NCI-H510A (cell line): ENCODE measurements around the gene RPS27L.

Source experiments
- DNase-seq: peaks from one replicate; lab custom pipeline; 2025; lab: John Stamatoyannopoulos, UW

The RPS27L gene

GRCh38 chr15:63157118-63157843, at the start of gene RPS27L:
Gene RPS27L (minus strand): TSS chr15:63157477. CDS start chr15:63157405, 72 bp downstream.
- DNase-seq, result peak; percentile 83

DNA sequence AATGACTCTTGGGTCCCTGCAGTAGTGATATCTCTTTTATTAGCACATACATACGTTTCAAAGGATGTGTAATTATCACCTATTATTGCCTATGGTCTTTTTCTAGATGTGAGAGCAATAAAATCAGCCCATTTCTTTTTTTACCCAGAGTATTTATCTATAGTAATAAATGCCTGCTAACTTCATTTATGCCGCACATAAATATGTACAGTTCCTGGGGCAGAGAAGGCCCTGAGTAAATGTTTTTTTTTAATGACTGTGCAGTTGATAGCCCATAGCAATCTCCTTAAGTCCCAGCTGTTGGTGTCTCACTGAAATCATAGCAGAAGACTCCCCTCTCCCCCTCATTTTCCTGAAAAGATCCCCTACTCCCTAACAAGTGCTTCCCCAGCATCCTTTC, 48.8 kb upstream of the RPS27L start:
- DNase-seq, result no peak

DNA sequence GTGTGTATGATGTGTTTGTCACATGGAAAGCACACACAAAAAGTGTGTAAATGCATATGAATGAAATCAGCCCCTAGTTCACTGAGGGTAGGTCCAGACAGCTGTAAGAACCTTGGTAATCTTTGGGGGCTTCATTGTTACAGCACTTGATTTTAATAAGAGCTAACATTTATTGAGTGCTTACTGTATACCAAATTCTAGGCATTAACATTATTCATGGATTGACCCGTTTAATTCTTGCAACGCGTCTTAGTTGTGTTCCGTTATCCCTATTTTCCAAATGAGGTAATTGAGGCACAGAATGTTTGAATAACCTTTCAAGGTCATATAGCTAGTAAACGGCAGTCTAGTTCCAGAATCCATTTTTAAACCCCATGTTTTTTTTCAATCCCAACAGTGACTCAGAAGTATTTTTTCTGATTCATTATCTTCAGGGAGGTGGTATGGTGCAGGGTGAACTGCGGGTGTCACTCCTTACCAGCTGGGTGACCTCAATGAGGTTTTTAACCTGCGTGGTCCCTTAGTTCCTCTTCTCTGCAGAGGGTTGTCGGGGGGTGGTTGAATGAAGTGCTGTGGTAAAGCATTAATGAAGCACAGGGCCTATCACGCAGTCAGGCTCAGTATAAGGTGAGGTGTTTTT, 46.3 kb upstream of the RPS27L start:
- no peak for DNase-seq

- no peak for DNase-seq
Observed at GRCh38 chr15:63202861-63203260, 45.6 kb upstream of the RPS27L start.

DNA sequence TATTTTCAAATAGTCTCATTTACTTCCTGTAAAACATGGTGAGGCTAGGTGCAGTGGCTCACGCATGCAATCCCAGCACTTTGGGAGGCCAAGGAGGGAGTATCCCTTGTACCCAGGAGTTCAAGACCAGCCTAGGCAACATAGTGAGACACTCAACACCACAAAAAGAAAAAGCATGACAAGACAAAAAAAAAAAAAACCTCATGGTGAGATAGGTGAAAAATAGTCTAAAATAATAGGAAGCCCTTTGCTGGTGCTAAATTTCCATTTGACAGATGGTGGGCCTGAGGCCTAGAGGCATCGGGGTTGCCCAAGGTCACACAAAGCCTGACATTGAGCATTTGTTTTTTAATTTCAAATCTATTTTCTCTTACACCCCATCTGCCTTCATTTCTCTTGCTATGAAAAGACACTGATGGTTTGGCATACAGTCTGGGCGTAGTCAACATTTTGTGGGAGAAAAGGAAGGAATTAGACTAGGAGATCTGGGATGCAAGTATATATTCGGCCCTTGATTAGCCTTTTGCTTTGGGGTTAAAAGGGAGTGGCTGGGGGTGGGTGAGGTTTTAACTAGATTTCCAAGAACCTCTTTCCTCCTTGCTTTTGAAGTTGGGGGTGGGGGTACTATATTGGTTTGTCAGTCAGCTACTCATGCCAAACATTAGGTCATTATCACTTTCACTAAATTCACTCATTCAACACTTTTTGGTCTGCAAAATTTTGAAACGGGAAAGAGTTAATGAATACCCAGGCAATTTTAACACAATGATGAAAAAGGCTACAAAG, 43.4 kb upstream of the RPS27L start:
- DNase-seq, result no peak

DNA sequence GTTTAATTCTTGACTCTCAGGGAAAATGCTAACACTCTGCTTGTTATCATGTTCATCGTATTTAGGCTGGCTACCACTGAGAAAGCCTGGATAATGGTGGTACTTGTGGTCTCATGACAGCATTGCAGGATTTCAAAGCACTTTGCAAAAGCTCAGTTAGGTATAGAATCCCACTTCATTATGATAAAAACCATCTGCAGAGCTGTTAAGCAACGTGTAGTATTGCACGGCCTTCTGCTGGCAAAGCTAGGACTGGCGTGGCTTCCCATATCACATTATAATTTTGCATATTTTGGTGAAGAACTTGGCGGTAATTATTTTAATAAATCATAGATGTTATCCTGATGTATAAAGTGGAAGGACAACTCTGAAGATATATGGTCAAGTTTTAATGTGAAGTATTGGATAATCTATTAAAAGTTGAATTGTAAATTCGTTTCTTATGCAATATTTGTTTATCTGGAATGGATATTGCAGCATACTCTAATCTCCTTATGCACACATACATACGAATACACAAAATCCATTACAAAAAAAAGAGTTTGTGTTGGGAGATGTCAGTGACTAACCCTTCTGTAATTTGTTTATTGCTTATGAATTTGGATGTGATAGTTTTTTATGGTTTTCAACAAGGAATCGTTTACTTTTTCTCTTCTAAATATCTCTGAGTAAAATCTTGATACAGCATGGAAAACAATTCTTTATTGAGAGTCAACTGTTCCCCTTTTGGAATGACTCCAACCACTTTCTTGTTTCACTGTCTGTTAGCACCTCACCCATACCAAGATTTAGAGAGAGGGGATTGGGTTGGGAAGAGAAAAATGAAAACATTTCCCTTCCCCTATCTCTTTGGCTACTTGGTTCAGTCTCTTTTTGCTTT, 41.3 kb upstream of the RPS27L start:
- DNase-seq, result no peak

DNA sequence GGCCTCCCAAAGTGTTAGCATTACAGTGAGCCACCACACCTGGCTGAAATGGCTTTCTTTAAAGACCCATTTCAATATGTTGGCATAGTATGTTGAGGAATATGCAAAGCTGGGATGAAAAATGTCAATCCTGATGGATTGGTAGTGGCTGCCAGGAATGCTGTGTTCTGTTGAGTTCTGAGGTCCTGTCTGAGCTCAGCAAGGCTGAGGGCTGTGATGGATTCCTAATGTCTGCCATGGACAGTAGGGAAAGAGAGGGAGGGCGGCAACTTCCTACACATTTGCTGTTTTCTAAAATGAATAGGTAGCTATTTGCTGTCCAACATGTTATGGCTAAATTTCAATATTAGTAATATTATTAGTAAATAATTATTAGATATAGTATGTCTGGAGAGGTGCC, 40.3 kb upstream of the RPS27L start:
- no peak for DNase-seq

- DNase-seq, result no peak
Observed at GRCh38 chr15:63196842-63197241, 39.6 kb upstream of the RPS27L start.

DNA sequence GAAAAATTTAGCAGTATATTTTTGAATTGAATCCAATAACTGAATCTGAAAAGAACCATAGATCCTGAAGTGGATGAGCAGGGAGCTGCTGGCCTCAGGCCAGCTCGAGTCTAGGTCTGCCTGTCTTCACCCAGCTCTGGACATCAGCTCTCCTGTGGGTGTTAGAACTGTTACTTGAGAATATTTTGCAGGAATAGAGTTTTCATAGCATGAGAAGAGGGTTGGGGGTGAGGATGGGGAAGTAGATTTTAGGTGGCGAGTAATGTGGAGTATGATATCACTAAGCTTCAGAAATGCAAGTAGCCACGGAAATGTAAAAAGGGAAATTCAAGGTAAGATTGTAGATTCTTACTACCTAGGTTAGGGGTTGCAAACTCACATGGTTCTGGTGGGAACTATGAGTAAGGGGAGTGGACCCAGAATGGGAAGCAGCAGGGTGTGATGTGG, 38.3 kb upstream of the RPS27L start:
- DNase-seq, result no peak

GRCh38 chr15:63194880-63195568, 37.7 kb upstream of the RPS27L start:
- DNase-seq, result no peak

DNA sequence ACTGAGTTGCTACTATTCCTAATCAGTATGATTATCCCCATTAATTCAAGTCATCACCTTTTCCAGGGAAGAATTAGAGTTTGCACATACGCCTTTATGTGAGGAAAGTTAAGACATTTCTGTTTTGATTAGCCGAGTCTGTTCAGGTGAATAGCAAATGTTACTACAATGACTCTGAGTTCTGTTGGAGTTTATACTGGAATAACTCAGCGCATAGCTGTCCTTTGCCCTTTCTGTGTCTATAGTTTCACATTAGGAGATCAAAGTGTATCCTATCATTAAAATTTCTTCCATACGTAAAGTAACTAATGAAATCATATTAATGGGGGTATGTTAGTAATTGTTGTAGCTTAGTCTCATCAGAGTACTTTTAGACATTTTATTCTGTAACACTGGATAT, 37.0 kb upstream of the RPS27L start:
- no peak for DNase-seq

GRCh38 chr15:63192619-63193206, 35.4 kb upstream of the RPS27L start:
- DNase-seq, result no peak

DNA sequence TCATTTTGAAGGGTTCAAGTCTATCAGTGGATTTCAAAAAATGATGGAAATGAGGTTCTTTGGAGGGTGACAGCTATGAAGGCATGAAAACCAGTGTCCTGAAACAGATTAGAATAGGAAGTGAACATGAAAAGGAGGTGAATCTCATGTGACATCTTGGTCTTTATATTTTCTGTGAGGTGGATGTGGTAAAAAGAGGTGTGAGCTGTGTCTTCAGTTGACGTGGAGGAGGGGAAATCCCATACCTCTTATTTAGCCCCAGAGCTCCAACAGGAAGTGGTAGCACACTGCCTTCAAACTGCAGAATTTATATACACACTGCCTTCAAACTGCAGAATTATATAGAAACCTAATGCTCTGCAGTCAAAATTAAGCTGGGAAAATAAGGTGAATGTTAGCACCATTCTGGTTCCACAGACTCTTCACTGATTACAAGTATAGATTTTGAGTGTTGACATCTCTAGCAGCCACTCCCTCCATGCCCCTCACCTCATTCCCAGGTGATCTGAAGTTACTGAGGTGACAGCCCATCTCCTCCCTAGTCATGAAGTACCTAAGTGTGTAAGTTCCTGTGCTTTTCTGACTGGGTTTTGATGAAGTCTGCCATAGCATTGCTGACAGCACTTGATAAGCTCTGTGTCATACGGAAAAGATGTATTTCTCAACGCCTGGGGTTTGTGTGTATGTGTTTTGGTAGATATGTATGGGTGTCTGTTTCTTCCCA, 34.8 kb upstream of the RPS27L start:
- no peak for DNase-seq

DNA sequence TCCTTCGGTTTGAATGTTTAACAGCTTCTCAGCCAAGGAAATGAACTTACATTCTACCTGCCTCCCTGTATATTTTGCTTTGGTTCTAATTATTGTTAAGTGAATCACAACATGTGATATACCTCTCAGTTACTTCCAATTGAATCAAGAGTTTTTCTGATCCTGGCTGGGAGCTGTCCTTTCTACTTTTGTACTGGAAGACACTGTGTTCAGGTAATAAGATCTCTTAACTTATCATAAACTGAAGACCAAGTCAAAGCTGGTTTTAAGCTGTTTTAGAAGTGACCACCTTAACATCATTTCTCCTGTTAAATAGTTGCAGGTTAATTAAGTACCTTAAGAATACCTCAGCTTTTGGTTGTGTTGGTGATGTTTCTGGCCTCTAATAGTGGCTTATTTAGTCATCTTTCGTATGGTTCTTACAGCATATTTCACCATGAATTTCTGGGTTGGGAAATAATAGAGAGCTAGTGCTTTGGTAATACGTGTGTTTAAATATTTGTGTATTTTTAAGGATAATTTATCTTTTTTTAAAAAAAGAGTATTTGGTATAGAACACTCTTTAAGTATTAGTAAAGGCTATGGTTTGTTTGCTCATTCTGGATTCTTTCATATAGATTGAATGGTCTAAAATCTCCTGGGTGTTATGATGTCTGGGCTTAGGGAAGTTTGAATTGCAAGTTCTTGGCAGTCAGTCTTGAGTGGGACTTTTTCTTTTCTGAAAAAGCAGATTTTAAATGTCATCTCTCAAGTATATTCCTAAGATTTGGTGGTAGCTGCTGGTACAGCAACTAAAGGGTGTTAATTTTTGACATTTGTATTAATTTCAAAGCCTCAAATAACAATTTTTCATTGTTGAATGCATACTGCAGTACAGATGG, 33.7 kb upstream of the RPS27L start:
- DNase-seq, result no peak

DNA sequence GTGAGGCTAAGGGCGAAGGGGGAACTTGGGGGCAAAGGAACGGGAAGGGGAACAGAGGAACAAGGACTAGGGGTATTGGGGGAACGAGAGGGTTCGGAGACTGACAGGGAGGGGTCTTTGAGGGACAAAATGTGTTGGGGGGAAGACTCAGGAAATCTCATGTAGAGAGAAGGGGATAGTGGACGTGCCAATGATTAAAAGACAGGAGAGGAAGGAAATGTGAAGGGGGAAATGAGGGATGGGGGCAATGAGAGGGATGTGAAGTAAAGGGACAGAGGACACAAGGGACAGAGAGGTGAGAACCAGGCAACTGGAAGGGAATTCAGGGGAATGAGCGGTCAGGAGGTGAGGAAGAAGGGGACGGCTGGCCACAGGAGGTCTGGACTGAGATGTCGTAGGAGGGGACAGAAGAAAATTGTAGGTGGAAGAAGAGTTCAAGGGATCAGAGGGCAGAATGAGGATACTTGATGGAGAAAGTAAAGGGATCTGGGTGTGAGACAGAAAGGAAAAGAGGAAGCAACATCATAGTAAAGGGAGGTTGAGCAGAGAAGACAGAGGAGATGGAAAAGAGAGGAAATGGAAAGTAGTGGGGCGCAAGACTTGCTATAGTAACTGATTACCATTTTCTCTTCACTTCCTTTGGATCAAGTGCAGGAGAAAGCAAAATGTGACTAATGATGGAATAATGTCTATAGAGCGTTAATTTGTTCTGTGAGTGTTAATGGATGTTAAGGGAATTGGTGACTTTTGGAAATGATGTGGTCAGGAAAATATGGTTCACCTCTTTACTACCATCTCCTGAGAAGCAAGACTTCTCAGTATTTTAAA, 32.9 kb upstream of the RPS27L start:
- DNase-seq, result no peak

DNA sequence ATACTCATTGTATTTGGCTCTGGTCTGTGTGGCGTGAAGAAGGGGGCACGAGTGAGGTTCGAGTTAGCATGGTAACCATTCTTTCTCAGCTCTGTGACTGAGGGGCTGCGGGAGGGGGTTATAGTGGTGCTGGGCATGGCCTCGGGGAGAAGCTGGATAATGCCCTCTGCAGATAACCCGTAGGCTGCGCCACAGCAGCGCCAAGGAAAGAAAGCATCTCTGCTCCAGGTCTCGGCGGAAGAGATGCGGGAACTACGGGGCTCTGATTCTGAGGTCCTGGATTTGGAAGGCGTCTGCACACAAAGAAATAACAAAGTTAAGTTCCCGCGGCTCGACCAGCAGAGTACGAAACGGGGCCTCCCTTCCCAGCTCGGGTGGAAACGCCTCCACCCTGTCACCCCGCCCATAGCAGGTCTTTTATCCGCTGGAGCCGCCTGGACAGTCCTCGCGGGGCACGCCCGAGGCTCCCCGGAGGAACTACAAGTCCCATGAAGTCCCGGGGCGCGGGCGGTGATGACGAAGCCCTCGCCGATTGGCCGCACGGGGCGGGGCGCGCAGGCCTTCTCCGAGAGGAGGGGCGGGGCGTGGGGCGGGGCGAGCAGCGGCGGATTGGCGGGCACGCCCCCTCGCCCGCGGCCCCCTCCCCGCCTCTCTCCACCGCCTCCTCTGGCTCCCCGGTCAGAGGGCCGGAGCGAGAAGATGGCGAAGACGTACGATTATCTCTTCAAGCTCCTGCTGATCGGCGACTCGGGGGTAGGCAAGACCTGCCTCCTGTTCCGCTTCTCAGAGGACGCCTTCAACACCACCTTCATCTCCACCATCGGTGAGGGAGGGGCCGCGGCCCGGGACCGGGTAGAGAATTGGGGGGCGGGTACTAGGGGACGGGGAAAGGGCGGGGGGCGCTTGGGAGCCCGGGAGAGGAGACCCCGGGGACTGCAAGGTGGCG, 31.9 kb upstream of the RPS27L start, which contains the start of gene RAB8B:
RAB8B (plus strand) TSS at position 681 of the 946 bp plus-strand sequence; CDS start at position 700, 19 bp downstream.
- DNase-seq, result peak; percentile 87
